Stimulated activated CD8-positive, alpha-beta memory T cell treated with anti-CD3 and anti-CD28 coated beads, Interleukin-12 subunit alpha, Interleukin-12 subunit beta, amount 100 ng/mL, for 24 hours (primary cell): ENCODE results near the gene ANKS4B.
"Not testable (repeated sequence)": the region's sequence is repeated elsewhere in the genome, so short reads cannot be mapped to it uniquely, and the experiment has no call there.

Experiments
- DNase-seq: peaks from one replicate; pipeline ENCODE4 v3.0.0-alpha.2; 2020; ENCODE audit errors: extremely low read depth

Gene ANKS4B

DNA sequence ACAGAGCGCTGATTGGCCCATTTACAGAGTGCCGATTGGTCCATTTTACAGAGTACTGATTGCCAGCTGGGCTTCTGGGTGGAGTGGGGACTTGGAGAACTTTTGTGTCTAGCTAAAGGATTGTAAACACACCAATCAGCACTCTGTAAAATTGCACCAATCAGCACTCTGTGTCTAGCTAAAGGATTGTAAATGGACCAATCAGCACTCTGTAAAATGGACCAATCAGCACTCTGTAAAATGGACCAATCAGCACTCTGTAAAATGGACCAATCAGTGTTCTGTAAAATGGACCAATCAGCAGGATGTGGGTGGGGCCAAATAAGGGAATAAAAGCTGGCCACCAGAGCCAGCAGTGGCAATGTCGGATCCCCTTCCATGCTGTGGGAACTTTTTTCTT, 56.3 kb downstream of the ANKS4B start:
- not testable (repeated sequence) for DNase-seq

GRCh38 chr16:21300309-21301167, 67.0 kb downstream of the ANKS4B start:
- no peak for DNase-seq

DNA sequence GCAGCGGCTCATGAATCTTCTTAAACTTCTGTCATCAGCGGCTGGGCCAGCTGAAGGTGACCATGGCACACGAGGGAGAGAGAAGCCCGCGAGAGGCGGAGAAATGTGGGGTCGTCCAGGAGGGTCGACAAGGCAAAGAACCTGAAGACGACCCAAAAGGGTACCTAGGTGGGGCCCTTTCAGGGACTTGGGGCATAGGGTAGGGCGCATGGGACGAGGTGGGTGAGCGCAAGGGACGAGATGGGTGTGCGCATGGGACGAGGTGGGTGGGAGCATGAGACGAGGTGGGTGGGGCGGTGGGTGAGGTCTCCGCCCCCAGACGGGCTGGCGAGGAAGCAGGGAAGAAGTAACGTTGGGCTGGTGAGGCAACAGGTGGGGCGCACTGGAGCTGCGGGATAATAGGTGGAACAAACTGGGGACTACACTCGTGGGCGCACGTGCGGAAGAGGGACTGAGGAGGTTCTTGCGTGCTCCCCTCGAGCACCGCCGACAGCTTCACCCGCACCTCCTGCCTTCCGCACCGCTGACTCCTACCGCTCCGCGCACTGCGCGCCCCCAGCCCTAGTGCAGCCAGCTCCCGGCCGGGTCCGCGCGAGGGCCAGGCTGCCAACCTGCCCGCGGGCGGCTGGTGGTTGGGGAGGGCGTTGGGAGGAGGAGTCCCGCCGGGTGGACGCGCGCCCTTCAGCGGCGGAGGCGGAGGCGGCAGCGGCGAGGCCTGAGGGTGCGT, 67.8 kb downstream of the ANKS4B start:
- DNase-seq = no peak

- DNase-seq = no peak
Observed at GRCh38 chr16:21301895-21302291, 68.4 kb downstream of the ANKS4B start.

GRCh38 chr16:21302454-21302853, 69.0 kb downstream of the ANKS4B start:
- no peak for DNase-seq

- DNase-seq = no peak
Observed at GRCh38 chr16:21302898-21303528, 69.5 kb downstream of the ANKS4B start.
